ENCODE results near the gene MED10.

MED10 gene

DNA sequence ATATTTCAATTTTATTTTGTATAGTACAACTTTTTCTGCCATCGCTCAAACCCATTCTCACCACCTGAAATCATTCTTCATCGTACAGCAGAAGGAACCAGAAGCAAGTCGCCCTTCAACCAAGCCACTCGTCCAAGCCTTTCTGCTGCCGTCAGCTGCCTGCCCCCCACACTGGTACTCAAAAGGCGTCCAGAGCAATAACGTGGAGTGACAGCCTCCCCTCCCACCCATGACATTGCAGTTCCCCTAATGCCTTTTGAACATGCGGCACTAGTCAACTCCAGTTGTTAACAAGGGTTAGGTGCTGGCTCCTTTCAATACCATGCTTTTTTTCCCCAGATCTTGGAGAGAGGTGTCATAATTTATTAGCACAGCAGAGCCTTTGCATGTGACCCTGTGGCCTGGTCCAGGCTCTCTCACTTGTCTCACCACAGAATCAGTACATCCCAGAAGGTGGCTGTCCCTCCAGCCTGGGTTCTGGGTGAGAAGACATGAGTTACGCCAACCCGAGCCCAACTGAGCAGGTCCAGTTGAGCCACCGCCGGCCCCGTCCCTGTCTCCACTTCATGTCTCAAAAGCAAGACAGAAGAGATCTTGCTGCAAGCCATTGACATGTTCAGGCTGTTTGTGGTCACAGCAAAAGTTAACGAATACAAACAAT lies 20.4 kb upstream of the MED10 start:
- DNase-seq: no peak

DNA sequence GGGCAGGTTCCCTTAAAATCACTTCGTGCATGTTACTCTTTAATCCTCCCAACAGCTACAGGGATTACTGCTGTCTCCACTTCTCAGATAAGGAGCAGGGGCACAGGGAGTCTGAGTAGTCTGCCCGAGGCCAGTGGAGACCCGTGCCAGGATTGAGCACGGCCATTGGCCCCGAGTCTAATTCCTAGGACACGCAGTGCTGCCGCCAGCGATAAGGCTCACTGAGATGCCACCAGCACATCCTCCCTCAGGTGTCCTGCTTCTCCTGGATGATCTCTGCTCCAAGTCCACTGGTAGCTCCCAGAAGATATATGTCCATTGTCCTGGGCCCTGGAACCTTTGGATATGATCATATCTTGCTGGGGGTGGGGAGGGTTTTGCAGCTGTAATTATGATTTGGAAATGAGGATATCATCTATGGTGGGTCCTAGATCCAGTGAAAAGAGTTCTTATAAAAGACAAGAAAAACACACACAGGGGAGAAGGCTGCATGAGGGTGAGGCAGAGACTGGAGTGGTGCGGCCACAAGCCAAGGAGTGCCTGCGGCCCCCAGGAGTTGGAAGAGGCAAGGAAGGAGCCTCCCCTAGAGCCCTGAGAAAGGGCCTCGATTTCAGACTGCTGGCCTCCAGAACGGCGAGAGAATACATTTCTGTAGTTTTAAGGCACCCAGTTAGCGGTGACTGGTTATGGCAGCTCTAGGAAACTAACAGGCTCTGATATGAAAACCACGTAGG lies 19.4 kb upstream of the MED10 start:
- no peak for DNase-seq

- no peak for DNase-seq
Measured at GRCh38 chr5:6396836-6397535, 18.6 kb upstream of the MED10 start.

DNA sequence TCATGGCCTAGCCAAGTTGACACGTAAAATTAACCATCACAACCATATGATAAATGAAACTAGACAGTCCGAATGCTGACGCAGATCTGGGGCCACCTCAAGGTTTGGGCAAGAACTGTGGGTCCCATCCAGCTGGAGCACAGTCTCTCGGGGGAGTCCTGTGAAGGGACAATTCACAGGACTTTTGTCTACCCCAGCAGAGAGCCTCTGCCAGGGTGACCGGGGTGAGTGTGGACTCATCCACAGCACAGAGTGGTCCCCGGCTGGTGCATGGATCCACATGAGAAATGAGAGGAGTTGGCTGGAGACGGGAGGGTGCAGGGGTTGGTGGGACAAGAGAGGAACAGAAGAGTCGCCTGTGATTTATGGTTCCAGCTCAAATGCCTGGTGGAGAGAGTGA lies 17.7 kb upstream of the MED10 start:
- no peak for DNase-seq

- DNase-seq: no peak
Measured at GRCh38 chr5:6395621-6396020, 17.3 kb upstream of the MED10 start.

DNA sequence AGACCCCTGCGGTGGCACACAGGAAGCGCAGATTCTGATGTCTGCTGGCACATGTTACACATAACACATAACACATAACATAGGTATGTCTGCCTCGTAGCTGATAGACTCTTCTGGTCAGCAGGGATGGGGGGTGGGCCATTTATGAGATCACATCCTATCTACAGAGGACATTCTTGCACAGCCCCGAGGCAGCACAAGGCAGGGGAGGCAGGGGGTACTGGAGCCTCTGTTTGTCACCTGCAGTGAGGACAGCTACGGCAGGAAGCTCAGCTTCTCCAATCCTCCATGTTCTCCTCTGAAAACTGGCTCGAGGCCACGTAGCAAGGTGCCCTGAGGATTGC lies 16.7 kb upstream of the MED10 start:
- no peak for DNase-seq

- no peak for DNase-seq
Measured at GRCh38 chr5:6394429-6395101, 16.2 kb upstream of the MED10 start.

GRCh38 chr5:6393596-6394194 lies 15.3 kb upstream of the MED10 start:
- no peak for DNase-seq

GRCh38 chr5:6392561-6392960 lies 14.2 kb upstream of the MED10 start:
- DNase-seq: no peak

GRCh38 chr5:6391151-6391550 lies 12.8 kb upstream of the MED10 start:
- no peak for DNase-seq

DNA sequence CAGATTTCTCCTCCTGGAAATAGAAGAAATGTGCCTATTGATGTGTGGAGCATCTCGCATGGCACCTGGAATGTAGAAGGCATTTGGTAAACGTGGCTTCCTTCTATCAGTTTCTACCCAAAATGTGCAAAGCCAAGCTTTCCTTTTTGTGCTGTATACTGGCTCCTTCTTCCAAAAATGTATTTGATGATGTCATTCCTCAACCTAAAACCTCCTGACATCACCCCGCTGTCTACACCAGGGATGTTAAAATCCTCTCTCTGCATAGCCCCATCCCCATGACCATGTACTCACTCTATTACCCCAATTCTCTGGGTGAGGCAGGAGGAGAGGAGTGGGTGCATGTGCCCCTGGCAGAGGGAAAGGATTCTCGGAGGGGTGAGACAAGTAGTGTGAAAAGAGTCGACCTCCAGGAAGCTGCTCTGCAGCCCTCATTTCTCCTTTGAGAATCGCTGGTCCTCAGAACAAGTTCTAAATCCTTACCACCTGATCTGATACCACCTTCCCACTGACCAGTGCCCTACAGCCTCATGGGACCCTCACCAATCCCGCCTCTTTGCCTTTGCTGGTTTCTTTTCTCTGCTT lies 11.7 kb upstream of the MED10 start:
- DNase-seq: no peak

DNA sequence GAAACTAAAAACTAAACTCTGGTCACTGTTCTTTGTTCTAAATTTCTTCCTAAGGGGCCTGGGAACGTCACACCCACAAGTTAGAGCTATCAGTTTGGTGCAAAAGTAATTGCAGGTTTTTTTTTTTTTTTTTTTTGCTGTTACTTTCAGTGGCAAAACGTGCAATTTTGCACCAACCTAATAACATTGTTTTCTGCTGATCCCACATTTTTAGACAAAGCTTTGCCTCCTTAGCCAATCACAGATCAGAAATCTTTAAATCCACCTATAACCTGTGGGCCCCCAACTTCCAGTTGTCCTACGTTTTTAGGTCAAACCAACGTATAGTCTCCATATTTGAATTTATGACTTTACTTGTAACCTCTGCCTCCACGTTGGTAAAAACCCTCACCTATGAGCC lies 11.1 kb upstream of the MED10 start:
- DNase-seq: no peak

GRCh38 chr5:6387970-6388369 lies 9.6 kb upstream of the MED10 start:
- DNase-seq: no peak

- no peak for DNase-seq
Measured at GRCh38 chr5:6386271-6386670, 7.9 kb upstream of the MED10 start.

- no peak for DNase-seq
Measured at GRCh38 chr5:6384856-6385255, 6.5 kb upstream of the MED10 start.

DNA sequence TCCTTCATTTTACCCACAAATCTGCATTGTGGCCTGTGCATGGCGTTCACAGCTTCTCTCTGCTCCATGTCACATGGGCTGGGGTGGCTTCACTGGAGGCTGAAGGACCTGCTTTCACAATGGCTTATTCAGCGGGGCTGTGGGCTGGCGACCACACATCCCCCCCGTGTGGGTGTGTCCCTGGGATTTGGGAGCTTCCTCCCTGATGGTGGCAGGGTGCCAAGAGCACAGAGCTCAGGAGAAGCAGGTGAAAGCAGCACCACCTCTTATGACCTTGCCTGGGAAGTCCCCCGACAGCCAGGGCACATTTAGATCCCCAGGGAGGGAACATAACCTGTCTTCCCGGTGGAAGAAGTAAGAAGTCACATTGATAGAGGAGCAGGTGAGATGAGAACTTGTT lies 5.0 kb upstream of the MED10 start:
- DNase-seq: peak; percentile 70

- no peak for DNase-seq
Measured at GRCh38 chr5:6379246-6379645, 899 bp upstream of the MED10 start.

DNA sequence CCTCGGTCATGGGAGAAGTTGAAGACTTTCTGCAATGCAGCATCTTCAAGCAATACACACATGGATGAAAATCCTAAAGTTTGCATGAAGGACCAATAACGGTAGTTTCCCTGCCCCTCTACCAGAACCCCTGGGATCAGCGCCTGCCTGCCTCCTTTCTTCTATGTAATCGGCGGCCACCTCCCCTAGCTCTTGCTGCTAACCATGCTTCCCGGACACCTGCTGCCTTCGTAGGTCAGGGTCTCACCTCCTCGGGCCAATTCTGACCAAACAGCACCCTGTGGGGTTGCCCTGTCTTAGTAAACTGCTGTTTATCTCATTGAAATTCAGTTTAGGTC lies 388 bp upstream of the MED10 start:
- DNase-seq: peak; percentile 73

- DNase-seq: no peak
Measured at GRCh38 chr5:6377582-6377904, 804 bp downstream of the MED10 start.

- no peak for DNase-seq
Measured at GRCh38 chr5:6376974-6377520, 1.3 kb downstream of the MED10 start.

DNA sequence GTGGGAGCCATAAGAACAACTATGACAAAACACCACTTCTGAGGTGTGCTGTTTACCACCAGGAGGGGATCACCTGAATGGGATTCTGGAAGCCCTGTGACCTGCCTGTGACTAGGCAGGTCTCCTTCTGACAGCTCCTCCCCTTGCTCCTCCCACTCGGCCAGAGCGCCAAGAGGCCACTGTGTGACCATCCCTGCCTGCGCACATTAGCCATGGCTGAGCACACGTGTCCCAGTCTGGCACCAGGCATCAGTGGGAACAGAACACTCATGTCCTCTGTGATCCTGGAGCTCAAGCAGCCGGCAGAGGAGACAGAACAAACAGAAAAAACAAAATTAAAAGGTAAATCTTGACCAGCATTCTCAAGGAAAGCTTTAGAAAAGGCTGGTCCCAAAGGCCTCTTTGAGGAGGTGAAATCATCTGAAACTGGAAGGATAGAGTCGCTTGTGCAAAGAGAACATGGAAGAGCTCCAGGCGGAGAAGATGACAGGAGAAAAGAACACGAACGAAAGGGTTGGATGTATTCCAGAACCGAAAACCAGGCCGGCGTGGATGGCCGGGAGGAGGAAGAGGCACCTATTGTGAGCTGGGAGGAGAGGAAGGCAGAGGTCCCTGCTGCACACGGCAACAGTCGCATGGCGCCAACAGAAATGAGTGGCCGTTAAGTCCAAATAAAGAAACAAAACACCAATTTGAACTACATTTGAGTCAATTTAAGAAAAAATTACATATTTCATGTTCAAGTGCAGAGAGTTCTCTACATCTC lies 5.1 kb downstream of the MED10 start:
- no peak for DNase-seq

Measured in NCI-H510A (cell line).